LNCaP clone FGC (cell line): ENCODE measurements around the gene TCERG1L.
"Not testable (repeated sequence)": the region's sequence is repeated elsewhere in the genome, so short reads cannot be mapped to it uniquely, and the experiment has no call there.

Experiments used
- DNase-seq: peaks from one replicate; pipeline ENCODE4 v3.0.0-alpha.2; 2011; ENCODE audit warnings: low read depth
- H3K4me3 ChIP-seq: 2 replicates; pipeline ENCODE4 v1.5.1; 2011; ENCODE audit warnings: mild to moderate bottlenecking, low read depth, low read length, control low read depth
- CTCF ChIP-seq: IDR thresholded peaks from 2 replicates; pipeline ENCODE4 v1.5.1; 2012; ENCODE audit warnings: mild to moderate bottlenecking; ENCODE audit not compliant: control insufficient read depth, insufficient read depth; ENCODE audit errors: extremely low read depth

The TCERG1L gene

GRCh38 chr10:131155218-131155875, 156.2 kb downstream of the TCERG1L start:
- TF ChIP-seq CTCF = no peak
- no peak for DNase-seq
- H3K4me3 ChIP-seq = no peak overlapping the region

GRCh38 chr10:131154306-131155025, 157.1 kb downstream of the TCERG1L start:
- no peak overlapping the region for H3K4me3 ChIP-seq
- no peak for DNase-seq
- no peak for TF ChIP-seq CTCF

- DNase-seq, H3K4me3 ChIP-seq: not testable (repeated sequence)
These were observed 159.1 kb downstream of the TCERG1L start for GRCh38 chr10:131152456-131152855.

GRCh38 chr10:131150126-131150525, 161.4 kb downstream of the TCERG1L start:
- no peak overlapping the region for H3K4me3 ChIP-seq
- DNase-seq = no peak
- no peak for TF ChIP-seq CTCF

- no peak overlapping the region for H3K4me3 ChIP-seq
- no peak for DNase-seq
- no peak for TF ChIP-seq CTCF
These were observed 161.9 kb downstream of the TCERG1L start for GRCh38 chr10:131149586-131149985.

- no peak for DNase-seq
- no peak overlapping the region for H3K4me3 ChIP-seq
- TF ChIP-seq CTCF = no peak
These were observed 162.4 kb downstream of the TCERG1L start for GRCh38 chr10:131149111-131149510.

GRCh38 chr10:131148270-131148669, 163.3 kb downstream of the TCERG1L start:
- no peak for DNase-seq
- no peak for TF ChIP-seq CTCF
- H3K4me3 ChIP-seq = no peak overlapping the region
